PFSK-1 (cell line): ENCODE data around the gene MAMDC4.

Experiments
- SIN3A ChIP-seq: IDR thresholded peaks from 2 replicates; pipeline ENCODE4 v1.6.1; 2012; ENCODE audit warnings: mild to moderate bottlenecking, low read length, moderate library complexity, borderline replicate concordance; ENCODE audit not compliant: insufficient read depth
- TAF1 ChIP-seq: IDR thresholded peaks from 2 replicates; pipeline ENCODE4 v1.6.1; 2012; ENCODE audit warnings: low read length, control low read depth, borderline replicate concordance; ENCODE audit not compliant: insufficient read depth

DNA sequence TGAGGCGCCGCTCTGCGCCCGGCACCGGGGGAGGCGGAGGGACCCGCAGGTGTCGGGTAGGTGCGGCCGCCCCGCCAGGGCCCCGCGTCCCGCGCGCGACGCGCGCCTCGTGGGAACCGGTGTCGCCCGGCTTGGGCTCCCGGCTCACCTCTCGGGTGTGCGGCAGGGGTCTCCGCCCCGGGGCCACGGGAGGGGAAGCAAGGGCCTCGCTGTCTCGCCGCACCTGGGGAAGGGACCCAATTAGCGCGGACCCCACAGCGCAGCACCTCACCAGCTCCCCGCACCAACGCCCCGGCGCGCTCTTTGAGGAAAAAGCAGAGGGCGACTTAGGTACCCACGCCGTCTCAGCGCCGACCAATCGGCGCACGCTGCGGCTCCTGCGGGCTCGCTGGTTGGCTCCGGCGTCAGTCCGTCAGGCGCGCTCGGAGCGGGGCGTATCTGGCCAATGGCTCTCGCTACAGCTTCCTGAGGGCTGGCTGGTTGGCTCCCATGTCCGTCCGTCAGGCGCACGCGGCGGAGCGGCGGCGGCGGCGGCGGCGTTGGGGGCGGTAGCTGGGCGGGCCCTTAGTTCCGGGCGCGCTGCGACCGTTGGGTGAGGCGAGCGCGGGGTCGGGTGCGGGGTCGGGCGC, 33.9 kb downstream of the MAMDC4 start, which contains the start of gene TRAF2:
- TF ChIP-seq TAF1: 0 out of 2 replicates have a peak, but pooled peaks have one; percentile 24
- no peak for TF ChIP-seq SIN3A
